H9 (cell line): ENCODE measurements around the gene DDX46. TPM values are rescaled to one million over a fixed set of nuclear protein-coding genes. Genes with fewer than 3 reads are reported as not detected.

Experiments used
- DNase-seq: peaks from one replicate; pipeline ENCODE4 v3.0.0-alpha.2; 2017
- H2AFZ ChIP-seq: one replicate; pipeline ENCODE4 v1.6.1; 2013; ENCODE audit warnings: mild to moderate bottlenecking, low read length, control low read depth, moderate library complexity
- H2AK5ac ChIP-seq: 2 replicates; pipeline ENCODE4 v1.6.1; 2013; ENCODE audit warnings: low read length, control low read depth, mixed read lengths; ENCODE audit not compliant: insufficient read length
- H2BK120ac ChIP-seq: one replicate; pipeline ENCODE4 v1.6.1; 2013; ENCODE audit warnings: low read depth, mild to moderate bottlenecking, low read length, control low read depth, inconsistent platforms; ENCODE audit not compliant: poor library complexity, severe bottlenecking
- H2BK12ac ChIP-seq: 2 replicates; pipeline ENCODE4 v1.6.1; 2013; ENCODE audit warnings: low read length, control low read depth, mixed read lengths, low read depth; ENCODE audit not compliant: insufficient read length
- H2BK15ac ChIP-seq: 2 replicates; pipeline ENCODE4 v1.6.1; 2013; ENCODE audit warnings: low read depth, low read length, control low read depth
- H2BK20ac ChIP-seq: one replicate; pipeline ENCODE4 v1.6.1; 2013; ENCODE audit warnings: low read depth, mild to moderate bottlenecking, low read length, control low read depth, inconsistent platforms; ENCODE audit not compliant: poor library complexity, severe bottlenecking
- H2BK5ac ChIP-seq: 2 replicates; pipeline ENCODE4 v1.6.1; 2013; ENCODE audit warnings: low read length, control low read depth, mixed read lengths; ENCODE audit not compliant: insufficient read length
- H3K14ac ChIP-seq: 2 replicates; pipeline ENCODE4 v1.6.1; 2013; ENCODE audit warnings: low read length, control low read depth; ENCODE audit not compliant: insufficient read depth
- H3K18ac ChIP-seq: 2 replicates; pipeline ENCODE4 v1.6.1; 2013; ENCODE audit warnings: low read depth, mild to moderate bottlenecking, mixed read lengths, low read length, control low read depth; ENCODE audit not compliant: insufficient read length
- H3K23ac ChIP-seq: 2 replicates; pipeline ENCODE4 v1.6.1; 2013; ENCODE audit warnings: low read length, control low read depth, mixed read lengths, low read depth; ENCODE audit not compliant: insufficient read length
- H3K23me2 ChIP-seq: 2 replicates; pipeline ENCODE4 v1.6.1; 2013; ENCODE audit warnings: low read depth, mild to moderate bottlenecking, mixed read lengths, low read length, control low read depth; ENCODE audit not compliant: insufficient read length, poor library complexity, severe bottlenecking
- H3K27ac ChIP-seq: 2 replicates; pipeline ENCODE4 v1.5.1; 2013; ENCODE audit warnings: low read length, control low read depth, mixed read lengths, low read depth; ENCODE audit not compliant: insufficient read length
- H3K27me3 ChIP-seq: 2 replicates; pipeline ENCODE4 v1.6.1; 2013; ENCODE audit warnings: low read length, control low read depth, inconsistent platforms; ENCODE audit not compliant: insufficient read depth
- H3K4ac ChIP-seq: 2 replicates; pipeline ENCODE4 v1.6.1; 2013; ENCODE audit warnings: low read depth, mild to moderate bottlenecking, control low read depth, inconsistent platforms, low read length, moderate library complexity
- H3K4me1 ChIP-seq: 2 replicates; pipeline ENCODE4 v1.6.1; 2013; ENCODE audit warnings: low read length, control low read depth, inconsistent platforms; ENCODE audit not compliant: insufficient read depth
- H3K4me2 ChIP-seq: 2 replicates; pipeline ENCODE4 v1.6.1; 2013; ENCODE audit warnings: low read length, control low read depth, mixed read lengths; ENCODE audit not compliant: insufficient read length, insufficient read depth
- H3K56ac ChIP-seq: 2 replicates; pipeline ENCODE4 v1.6.1; 2013; ENCODE audit warnings: low read depth, mild to moderate bottlenecking, mixed read lengths, low read length, control low read depth; ENCODE audit not compliant: insufficient read length
- H3K79me1 ChIP-seq: 2 replicates; pipeline ENCODE4 v1.6.1; 2013; ENCODE audit warnings: low read depth, mild to moderate bottlenecking, moderate library complexity, low read length, control low read depth, inconsistent platforms; ENCODE audit not compliant: insufficient read depth, poor library complexity, severe bottlenecking
- H3K79me2 ChIP-seq: 2 replicates; pipeline ENCODE4 v1.6.1; 2013; ENCODE audit warnings: low read length, control low read depth, inconsistent platforms; ENCODE audit not compliant: insufficient read depth
- H3K9ac ChIP-seq: 2 replicates; pipeline ENCODE4 v1.6.1; 2013; ENCODE audit warnings: low read length, control low read depth, mixed read lengths; ENCODE audit not compliant: insufficient read length; ENCODE audit errors: extremely low read depth
- H3K9me3 ChIP-seq: one replicate; pipeline ENCODE4 v1.6.1; 2013; ENCODE audit warnings: low read depth, low read length, inconsistent platforms; ENCODE audit not compliant: control insufficient read depth
- H3T11ph ChIP-seq: one replicate; pipeline ENCODE4 v1.6.1; 2013; ENCODE audit warnings: mild to moderate bottlenecking, low read length, control low read depth, inconsistent platforms
- H4K20me1 ChIP-seq: one replicate; pipeline ENCODE4 v1.6.1; 2013; ENCODE audit not compliant: control insufficient read depth, insufficient read length, insufficient read depth
- H4K5ac ChIP-seq: 2 replicates; pipeline ENCODE4 v1.6.1; 2013; ENCODE audit warnings: low read depth, mild to moderate bottlenecking, mixed read lengths, low read length, control low read depth; ENCODE audit not compliant: insufficient read length
- H4K8ac ChIP-seq: replicated peaks from 2 replicates; pipeline ENCODE4 v1.6.1; 2013; ENCODE audit warnings: low read length, control low read depth, mixed read lengths, low read depth; ENCODE audit not compliant: insufficient read length
- H4K91ac ChIP-seq: 2 replicates; pipeline ENCODE4 v1.6.1; 2013; ENCODE audit warnings: low read depth, mild to moderate bottlenecking, moderate library complexity, mixed read lengths, low read length, control low read depth; ENCODE audit not compliant: insufficient read length
- H3K27ac Mint-ChIP-seq, 3 experiments: 2 replicates in 2 of 3; 3 replicates in 1 of 3; pipeline ENCODE4 v1.8.0; 2020 to 2021; ENCODE audit warnings: mixed read lengths in 3 of 3, mild to moderate bottlenecking in 1 of 3, moderate library complexity in 1 of 3
- H3K27me3 Mint-ChIP-seq: 2 replicates; pipeline ENCODE4 v1.8.0; 2021; ENCODE audit warnings: low read depth, mild to moderate bottlenecking, moderate library complexity, mixed read lengths
- H3K36me3 Mint-ChIP-seq, 3 experiments: 2 replicates in 2 of 3; 3 replicates in 1 of 3; pipeline ENCODE4 v1.8.0; 2020 to 2021; ENCODE audit warnings: low read depth in 3 of 3, mixed read lengths in 3 of 3; ENCODE audit not compliant: insufficient read depth in 1 of 3
- H3K4me1 Mint-ChIP-seq, 2 experiments: 2 replicates each; pipeline ENCODE4 v1.8.0; 2020; ENCODE audit warnings: mixed read lengths in 2 of 2
- H3K4me3 Mint-ChIP-seq, 2 experiments: 2 replicates in 1 of 2; 3 replicates in 1 of 2; pipeline ENCODE4 v1.8.0; 2020 to 2021; ENCODE audit warnings: mild to moderate bottlenecking in 2 of 2, mixed read lengths in 2 of 2, moderate library complexity in 1 of 2
- H3K9me3 Mint-ChIP-seq, 2 experiments: 2 replicates in 1 of 2; 3 replicates in 1 of 2; pipeline ENCODE4 v1.8.0; 2020; ENCODE audit warnings: mild to moderate bottlenecking in 2 of 2, mixed read lengths in 2 of 2, moderate library complexity in 1 of 2
- WGBS: extraction: QIAGEN DNeasy Blood & Tissue Kit; methylation state at CpG from one replicate; pipeline ENCODE4 v1.1.7; 2013; ENCODE audit warnings: missing lambda C conversion rate, low lambda C conversion rate, mixed read lengths; ENCODE audit not compliant: insufficient read length; ENCODE audit errors: extremely low coverage; 5-methylcytosine and 5-hydroxymethylcytosine counted together
- total RNA-seq: library from RNA; stranded (reverse); gene quantifications from 2 replicates; pipeline ENCODE4 v1.2.1, GENCODE V29; 2021
- TF ChIP-seq, protein P1 (sequence below): fragments of 200-600 bp; sonication (generic); conservative IDR thresholded peaks from 3 replicates; pipeline ENCODE4 v1.8.0; 2021; ENCODE audit warnings: antibody characterized with exemption, mild to moderate bottlenecking

DDX46 gene
- total RNA-seq, 1 experiment from 2014 or later: 90.3 TPM

DNA sequence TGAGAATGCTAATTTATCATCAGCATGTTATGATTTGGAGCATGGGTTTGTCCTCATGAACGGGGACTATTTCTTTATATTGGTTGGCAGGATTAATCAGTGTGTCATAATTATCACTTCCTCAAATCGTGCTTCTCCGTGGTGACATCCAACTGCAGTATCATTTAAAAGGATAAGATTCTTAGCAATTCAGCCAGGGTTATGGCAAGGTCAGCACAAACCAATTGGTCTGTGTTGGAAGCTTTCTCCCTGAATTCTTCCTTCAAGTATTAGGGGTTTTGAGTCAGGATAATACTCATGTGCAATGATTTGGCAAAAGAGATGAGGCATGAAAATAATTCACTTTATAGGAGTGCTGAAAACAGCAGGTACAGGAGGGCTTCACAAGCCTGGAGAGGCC, 25.8 kb upstream of the DDX46 start:
- H4K20me1 ChIP-seq: no peaks in the 10 kb centered on the region
- Mint-ChIP-seq H3K9me3 (no peaks in the 10 kb centered on the region), H3K36me3 (no peaks in the 10 kb centered on the region), H3K27me3 (no peaks in the 10 kb centered on the region; the same call in 1 of the 2 replicates), H3K4me3 (no peak overlapping the region), H3K27ac (peak overlapping the region in 1 of 3 experiments; percentile 55; a peak in 1 of 7 replicates), H3K4me1 (no peaks in the 10 kb centered on the region)
- H3K14ac ChIP-seq: no peak overlapping the region
- no peaks in the 10 kb centered on the region for H3K23me2 ChIP-seq
- no peak overlapping the region for H4K91ac ChIP-seq
- no peak overlapping the region for H3T11ph ChIP-seq
- WGBS: no CpG with 5 or more reads among the region's 3 CpGs
- H2BK20ac ChIP-seq: no peak overlapping the region
- H2BK15ac ChIP-seq: no peak overlapping the region
- H3K79me2 ChIP-seq: no peaks in the 10 kb centered on the region
- TF ChIP-seq, protein P1, sequence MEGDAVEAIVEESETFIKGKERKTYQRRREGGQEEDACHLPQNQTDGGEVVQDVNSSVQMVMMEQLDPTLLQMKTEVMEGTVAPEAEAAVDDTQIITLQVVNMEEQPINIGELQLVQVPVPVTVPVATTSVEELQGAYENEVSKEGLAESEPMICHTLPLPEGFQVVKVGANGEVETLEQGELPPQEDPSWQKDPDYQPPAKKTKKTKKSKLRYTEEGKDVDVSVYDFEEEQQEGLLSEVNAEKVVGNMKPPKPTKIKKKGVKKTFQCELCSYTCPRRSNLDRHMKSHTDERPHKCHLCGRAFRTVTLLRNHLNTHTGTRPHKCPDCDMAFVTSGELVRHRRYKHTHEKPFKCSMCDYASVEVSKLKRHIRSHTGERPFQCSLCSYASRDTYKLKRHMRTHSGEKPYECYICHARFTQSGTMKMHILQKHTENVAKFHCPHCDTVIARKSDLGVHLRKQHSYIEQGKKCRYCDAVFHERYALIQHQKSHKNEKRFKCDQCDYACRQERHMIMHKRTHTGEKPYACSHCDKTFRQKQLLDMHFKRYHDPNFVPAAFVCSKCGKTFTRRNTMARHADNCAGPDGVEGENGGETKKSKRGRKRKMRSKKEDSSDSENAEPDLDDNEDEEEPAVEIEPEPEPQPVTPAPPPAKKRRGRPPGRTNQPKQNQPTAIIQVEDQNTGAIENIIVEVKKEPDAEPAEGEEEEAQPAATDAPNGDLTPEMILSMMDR: no peak
- no peak overlapping the region for H2BK5ac ChIP-seq
- H3K27me3 ChIP-seq: no peaks in the 10 kb centered on the region
- H3K4me1 ChIP-seq: no peaks in the 10 kb centered on the region
- H4K8ac ChIP-seq: no peak overlapping the region
- H2AFZ ChIP-seq: no peak overlapping the region
- H4K5ac ChIP-seq: no peak overlapping the region
- H2BK12ac ChIP-seq: no peak overlapping the region
- no peak overlapping the region for H2BK120ac ChIP-seq
- no peak overlapping the region for H2AK5ac ChIP-seq
- DNase-seq: no peak
- H3K9ac ChIP-seq: no peak overlapping the region
- no peak overlapping the region for H3K4me2 ChIP-seq
- no peaks in the 10 kb centered on the region for H3K9me3 ChIP-seq
- no peak overlapping the region for H3K56ac ChIP-seq
- H3K4ac ChIP-seq: no peak overlapping the region
- no peak overlapping the region for H3K23ac ChIP-seq
- no peak overlapping the region for H3K27ac ChIP-seq
- H3K79me1 ChIP-seq: no peaks in the 10 kb centered on the region
- no peak overlapping the region for H3K18ac ChIP-seq
